Measurements from ENCODE around the gene RGP1. TPM values are rescaled to one million over a fixed set of nuclear protein-coding genes. Genes with fewer than 3 reads are reported as not detected.

Gene RGP1
- total and polyA plus RNA-seq, 8 donors, result 23.0 to 32.1 (median 29.4) TPM

DNA sequence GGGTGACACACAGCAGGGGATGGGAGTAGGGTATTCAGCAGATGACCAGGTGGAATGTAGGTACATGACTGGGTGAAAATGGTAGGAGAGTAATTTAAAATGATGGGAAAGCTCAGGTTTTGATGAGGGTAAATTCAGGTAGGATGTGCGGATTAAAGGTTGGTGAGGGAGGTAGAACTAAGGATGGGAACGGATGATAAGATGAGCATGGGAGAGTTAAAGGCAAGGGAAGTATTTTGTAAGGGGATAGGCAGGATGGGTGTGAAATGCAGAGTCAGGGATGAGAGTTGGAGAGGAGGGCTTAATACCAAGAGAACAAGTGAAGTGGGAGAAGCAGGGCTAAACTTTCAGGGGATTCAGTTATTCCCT, 18.6 kb upstream of the RGP1 start:
- TF ChIP-seq, protein P1, sequence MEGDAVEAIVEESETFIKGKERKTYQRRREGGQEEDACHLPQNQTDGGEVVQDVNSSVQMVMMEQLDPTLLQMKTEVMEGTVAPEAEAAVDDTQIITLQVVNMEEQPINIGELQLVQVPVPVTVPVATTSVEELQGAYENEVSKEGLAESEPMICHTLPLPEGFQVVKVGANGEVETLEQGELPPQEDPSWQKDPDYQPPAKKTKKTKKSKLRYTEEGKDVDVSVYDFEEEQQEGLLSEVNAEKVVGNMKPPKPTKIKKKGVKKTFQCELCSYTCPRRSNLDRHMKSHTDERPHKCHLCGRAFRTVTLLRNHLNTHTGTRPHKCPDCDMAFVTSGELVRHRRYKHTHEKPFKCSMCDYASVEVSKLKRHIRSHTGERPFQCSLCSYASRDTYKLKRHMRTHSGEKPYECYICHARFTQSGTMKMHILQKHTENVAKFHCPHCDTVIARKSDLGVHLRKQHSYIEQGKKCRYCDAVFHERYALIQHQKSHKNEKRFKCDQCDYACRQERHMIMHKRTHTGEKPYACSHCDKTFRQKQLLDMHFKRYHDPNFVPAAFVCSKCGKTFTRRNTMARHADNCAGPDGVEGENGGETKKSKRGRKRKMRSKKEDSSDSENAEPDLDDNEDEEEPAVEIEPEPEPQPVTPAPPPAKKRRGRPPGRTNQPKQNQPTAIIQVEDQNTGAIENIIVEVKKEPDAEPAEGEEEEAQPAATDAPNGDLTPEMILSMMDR (IDR thresholded peaks at IDR 0.05), result no peak
- DNase-seq (no peak), ATAC-seq (no peak)
- intact Hi-C loops (cut with DNase I), result no loop called here
- Histone ChIP-seq H3K4me1 (peaks cover 59 to 69% of the 10 kb centered on the region in 2 donors), H3K4me3 (peak overlapping the region; percentile 80 to 83), H3K27me3 (no peaks in the 10 kb centered on the region), H3K36me3 (peaks cover 0 to 32% of the 10 kb centered on the region in 2 donors), H3K9me3 (no peaks in the 10 kb centered on the region), H3K27ac (peak overlapping the region; percentile 96 to 97)

DNA sequence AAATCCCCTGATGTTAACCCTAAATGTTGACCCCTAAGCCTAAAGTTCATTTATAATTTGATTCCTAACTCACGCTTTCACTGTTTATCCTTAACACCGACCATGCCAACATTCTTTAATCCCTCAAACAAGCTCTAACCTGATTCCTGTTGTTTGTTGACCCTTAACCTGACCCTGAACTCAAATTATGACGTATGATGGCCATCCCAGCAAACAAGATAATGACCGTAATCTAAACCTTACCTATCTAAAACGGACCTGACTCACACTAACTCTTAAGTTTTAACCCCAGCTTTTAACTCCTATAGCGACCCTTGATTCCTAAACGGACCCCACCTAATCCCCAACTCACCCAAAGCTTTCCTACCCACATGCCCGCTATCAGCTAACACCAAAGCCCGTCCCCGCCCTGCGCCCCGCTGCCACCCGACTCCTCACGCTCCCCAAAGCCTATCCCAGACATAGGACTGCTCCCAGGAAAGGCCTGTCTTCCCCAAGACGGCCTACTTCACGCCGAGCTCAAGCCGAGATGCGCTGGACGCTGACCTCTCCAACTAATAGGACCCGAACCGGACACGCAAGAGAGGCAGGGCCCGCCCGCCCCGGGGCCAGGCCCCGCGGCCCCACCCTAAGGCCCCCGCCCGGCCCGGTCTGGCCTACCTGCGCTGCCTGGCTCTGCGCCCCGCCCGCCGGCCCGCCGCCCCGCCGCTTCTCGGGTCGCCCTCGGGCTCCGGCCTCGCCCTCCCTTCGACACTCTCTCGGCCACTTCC, 17.5 kb upstream of the RGP1 start:
- peak in 1 of 4 donors; percentile 32 for DNase-seq
- peaks cover 52 to 70% of the 10 kb centered on the region in 2 donors for H3K4me1 ChIP-seq
- intact Hi-C loops (cut with DNase I), result no loop called here
- no peaks in the 10 kb centered on the region for H3K9me3 ChIP-seq
- peak overlapping the region; percentile 80 to 83 for H3K4me3 ChIP-seq
- H3K36me3 ChIP-seq, result peaks cover 0 to 32% of the 10 kb centered on the region in 2 donors
- H3K27ac ChIP-seq, result peak overlapping the region; percentile 96 to 97
- TF ChIP-seq, protein P1 (IDR thresholded peaks at IDR 0.05), result no peak
- no peaks in the 10 kb centered on the region for H3K27me3 ChIP-seq
- no peak for ATAC-seq

DNA sequence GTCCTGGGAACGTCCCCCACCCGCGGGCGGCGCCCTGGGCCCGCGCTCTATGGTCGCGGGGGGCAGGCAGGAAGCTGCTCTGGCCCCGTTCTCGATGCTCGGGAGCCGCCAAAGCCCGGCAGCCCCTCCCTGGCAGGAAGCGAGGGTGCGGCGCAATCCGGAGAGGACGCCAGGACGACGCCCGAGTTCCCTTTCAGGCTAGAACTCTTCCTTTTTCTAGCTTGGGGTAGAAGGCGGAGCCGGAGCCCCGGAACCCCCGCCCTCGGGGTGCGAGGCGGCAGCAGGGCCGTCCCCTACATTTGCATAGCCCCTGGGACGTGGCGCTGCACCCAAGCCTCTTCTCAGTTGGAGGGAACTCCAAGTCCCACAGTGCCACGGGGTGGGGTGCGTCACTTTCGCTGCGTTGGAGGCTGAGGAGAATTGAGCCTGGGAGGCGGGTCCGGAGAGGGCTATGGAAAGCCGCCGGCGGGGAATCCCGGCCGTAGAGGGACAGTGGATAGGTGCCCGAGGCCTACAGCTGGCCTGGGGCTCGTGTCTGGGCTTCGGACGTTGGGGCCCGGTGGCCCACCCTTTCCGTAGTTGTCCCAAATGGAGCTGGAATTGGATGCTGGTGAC, 16.8 kb upstream of the RGP1 start, which contains the start of the genes CREB3 and TLN1:
CREB3 (plus strand) TSS at position 482 of the 615 bp plus-strand sequence; CDS start at position 589, 107 bp downstream.
TLN1 (minus strand) TSS at position 11 of the 615 bp plus-strand sequence. CDS start 6,501 bp downstream, outside the sequence.
- TF ChIP-seq, protein P1 (IDR thresholded peaks at IDR 0.05), result peak in 1 of 2 donors; percentile 21
- Histone ChIP-seq H3K27me3 (no peaks in the 10 kb centered on the region), H3K27ac (peak within 1 kb of the TSS; percentile 96 to 97), H3K36me3 (peaks cover 0 to 32% of the 10 kb centered on the region in 2 donors), H3K4me3 (peak within 1 kb of the TSS; percentile 80 to 83), H3K9me3 (no peaks in the 10 kb centered on the region), H3K4me1 (peaks cover 45 to 67% of the 10 kb centered on the region in 2 donors)
- DNase-seq (peak; percentile 98 to 100 (median 99)), ATAC-seq (peak; percentile 90)
- intact Hi-C loops (cut with DNase I), result no loop called here

DNA sequence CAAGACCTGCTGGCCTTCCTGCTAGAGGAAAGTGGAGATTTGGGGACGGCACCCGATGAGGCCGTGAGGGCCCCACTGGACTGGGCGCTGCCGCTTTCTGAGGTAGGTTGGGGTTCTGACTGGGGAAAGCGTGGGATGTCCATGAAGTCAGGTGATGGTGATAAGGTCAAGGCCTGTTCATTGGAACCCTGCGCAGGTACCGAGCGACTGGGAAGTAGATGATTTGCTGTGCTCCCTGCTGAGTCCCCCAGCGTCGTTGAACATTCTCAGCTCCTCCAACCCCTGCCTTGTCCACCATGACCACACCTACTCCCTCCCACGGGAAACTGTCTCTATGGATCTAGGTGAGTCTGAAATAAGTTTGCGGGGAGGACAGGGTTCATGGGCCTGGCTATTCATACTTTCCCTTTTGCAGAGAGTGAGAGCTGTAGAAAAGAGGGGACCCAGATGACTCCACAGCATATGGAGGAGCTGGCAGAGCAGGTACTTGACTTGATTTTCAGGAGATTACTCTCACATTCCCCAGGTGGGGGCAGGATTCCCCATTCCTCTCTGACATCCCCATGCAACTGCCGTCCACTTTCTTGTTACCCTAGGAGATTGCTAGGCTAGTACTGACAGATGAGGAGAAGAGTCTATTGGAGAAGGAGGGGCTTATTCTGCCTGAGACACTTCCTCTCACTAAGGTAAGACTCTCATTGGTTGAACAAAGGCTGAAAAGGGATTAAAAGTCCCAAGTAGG, 16.1 kb upstream of the RGP1 start:
- peak overlapping the region; percentile 96 to 97 for H3K27ac ChIP-seq
- peak; percentile 0 for ATAC-seq
- H3K9me3 ChIP-seq, result no peaks in the 10 kb centered on the region
- peak overlapping the region; percentile 80 to 83 for H3K4me3 ChIP-seq
- peaks cover 38 to 60% of the 10 kb centered on the region in 2 donors for H3K4me1 ChIP-seq
- TF ChIP-seq, protein P1 (IDR thresholded peaks at IDR 0.05), result no peak
- no peaks in the 10 kb centered on the region for H3K27me3 ChIP-seq
- DNase-seq, result peak in 1 of 4 donors; percentile 32
- intact Hi-C loops (cut with DNase I), result no loop called here
- H3K36me3 ChIP-seq, result peaks cover 0 to 39% of the 10 kb centered on the region in 2 donors
